ENCODE data around the gene PET100. TPM values are rescaled to one million over a fixed set of nuclear protein-coding genes. Genes with fewer than 3 reads are reported as not detected.

The PET100 gene
- total and polyA plus RNA-seq, 2 experiments from 2014 or later = 29.4 to 296 TPM

DNA sequence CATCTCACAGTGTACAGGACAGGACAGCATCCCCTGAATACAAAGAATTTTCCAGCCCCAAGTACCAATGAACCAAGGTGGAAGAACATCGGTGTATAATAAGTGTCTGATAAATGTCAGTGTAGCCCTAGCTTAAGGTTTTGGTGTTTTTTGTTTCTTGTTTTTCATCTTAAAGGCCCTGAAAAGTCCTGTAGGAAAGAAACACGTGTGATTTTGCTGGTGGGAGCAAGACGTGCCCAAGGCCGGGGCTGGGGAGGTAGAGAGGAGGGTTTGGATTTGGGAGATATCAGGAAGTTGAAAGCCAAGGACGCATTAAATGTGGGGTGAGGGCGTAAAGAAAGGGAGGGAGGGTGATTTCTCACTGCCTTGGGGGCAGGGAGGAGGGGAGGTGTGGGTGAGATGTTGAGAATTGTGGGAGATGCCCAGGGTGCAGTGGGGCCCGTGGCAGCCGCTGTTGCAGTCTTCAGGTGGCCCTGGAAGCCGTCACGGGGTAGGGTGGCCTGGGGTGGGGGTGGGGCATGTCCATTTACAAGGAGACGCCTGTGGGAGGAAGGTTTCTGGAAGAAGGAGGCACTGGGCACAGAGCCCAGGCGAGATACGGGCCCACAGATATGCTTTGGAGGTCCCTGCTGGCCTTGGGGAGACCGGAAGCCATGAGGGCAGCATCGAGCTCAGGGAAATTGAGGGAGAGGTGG, 27.2 kb upstream of the PET100 start:
- peaks cover 1% of the 10 kb centered on the region for H3K4me1 ChIP-seq (ENCODE audit: insufficient read depth)
- H4K20me1 ChIP-seq (ENCODE audit: insufficient read depth, poor library complexity, severe bottlenecking) = peaks cover 80% of the 10 kb centered on the region
- H3K27ac ChIP-seq = no peak overlapping the region
- no peak for DNase-seq (ENCODE audit: low spot score)
- H3K36me3 ChIP-seq (replicated peaks; ENCODE audit: insufficient read depth, low read depth) = no peaks in the 10 kb centered on the region
- TF ChIP-seq EZH2 (IDR thresholded peaks at IDR 0.05; ENCODE audit: borderline replicate concordance) (no peak), EZH2phosphoT487 (IDR thresholded peaks at IDR 0.05; ENCODE audit: low read depth, severe bottlenecking, unreplicated experiment) (no peak)
- TF ChIP-seq, protein P1, sequence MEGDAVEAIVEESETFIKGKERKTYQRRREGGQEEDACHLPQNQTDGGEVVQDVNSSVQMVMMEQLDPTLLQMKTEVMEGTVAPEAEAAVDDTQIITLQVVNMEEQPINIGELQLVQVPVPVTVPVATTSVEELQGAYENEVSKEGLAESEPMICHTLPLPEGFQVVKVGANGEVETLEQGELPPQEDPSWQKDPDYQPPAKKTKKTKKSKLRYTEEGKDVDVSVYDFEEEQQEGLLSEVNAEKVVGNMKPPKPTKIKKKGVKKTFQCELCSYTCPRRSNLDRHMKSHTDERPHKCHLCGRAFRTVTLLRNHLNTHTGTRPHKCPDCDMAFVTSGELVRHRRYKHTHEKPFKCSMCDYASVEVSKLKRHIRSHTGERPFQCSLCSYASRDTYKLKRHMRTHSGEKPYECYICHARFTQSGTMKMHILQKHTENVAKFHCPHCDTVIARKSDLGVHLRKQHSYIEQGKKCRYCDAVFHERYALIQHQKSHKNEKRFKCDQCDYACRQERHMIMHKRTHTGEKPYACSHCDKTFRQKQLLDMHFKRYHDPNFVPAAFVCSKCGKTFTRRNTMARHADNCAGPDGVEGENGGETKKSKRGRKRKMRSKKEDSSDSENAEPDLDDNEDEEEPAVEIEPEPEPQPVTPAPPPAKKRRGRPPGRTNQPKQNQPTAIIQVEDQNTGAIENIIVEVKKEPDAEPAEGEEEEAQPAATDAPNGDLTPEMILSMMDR (IDR thresholded peaks at IDR 0.05; ENCODE audit: poor library complexity) = no peak
- peaks cover 67% of the 10 kb centered on the region for H3K79me2 ChIP-seq
- no peak overlapping the region for H3K4me2 ChIP-seq
- H2AFZ ChIP-seq = no peak overlapping the region
- no peaks in the 10 kb centered on the region for H3K9me3 ChIP-seq (ENCODE audit: low read depth)
- H3K9me2 ChIP-seq (replicated peaks; ENCODE audit: insufficient read depth) = no peaks in the 10 kb centered on the region
- 57% methylated on average over 14 of the region's 15 CpGs for WGBS (ENCODE audit: low lambda C conversion rate, missing lambda C conversion rate)
- no peaks in the 10 kb centered on the region for H3K27me3 ChIP-seq
- no peak overlapping the region for H3K4me3 ChIP-seq

DNA sequence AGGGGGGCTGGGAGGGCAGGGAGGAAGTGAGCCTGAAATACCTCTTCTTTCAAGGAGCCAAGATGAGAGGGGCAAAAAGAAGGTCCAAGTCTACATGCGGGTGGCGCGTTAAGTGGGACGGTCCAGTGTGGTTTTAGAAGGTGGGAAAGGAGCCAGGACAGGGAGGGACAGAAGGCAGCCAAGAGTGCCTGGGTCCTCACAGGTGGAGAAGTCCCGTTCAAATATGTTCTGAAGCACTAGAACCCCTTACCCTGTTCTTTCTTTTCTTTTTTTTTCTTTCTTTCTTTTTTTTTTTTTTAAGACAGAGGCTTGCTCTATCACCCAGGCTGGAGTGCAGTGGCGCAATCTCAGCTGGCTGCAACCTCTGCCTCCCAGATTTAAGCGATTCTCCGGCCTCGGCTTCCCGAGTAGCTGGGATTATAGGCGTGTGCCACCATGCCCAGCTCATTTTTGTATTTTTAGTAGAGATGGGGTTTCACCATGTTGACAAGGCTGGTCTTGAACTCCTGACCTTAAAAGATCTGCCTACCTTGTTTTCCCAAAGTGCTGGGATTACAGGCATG, 26.6 kb upstream of the PET100 start:
- no peak for DNase-seq (ENCODE audit: low spot score)
- Histone ChIP-seq H3K79me2 (peaks cover 61% of the 10 kb centered on the region), H2AFZ (no peak overlapping the region), H3K4me1 (ENCODE audit: insufficient read depth) (no peaks in the 10 kb centered on the region), H4K20me1 (ENCODE audit: insufficient read depth, poor library complexity, severe bottlenecking) (peaks cover 76% of the 10 kb centered on the region), H3K36me3 (replicated peaks; ENCODE audit: insufficient read depth, low read depth) (no peaks in the 10 kb centered on the region), H3K4me2 (no peak overlapping the region), H3K27me3 (no peaks in the 10 kb centered on the region), H3K4me3 (no peak overlapping the region), H3K27ac (no peak overlapping the region), H3K9me3 (ENCODE audit: low read depth) (no peaks in the 10 kb centered on the region), H3K9me2 (replicated peaks; ENCODE audit: insufficient read depth) (no peaks in the 10 kb centered on the region)
- no peak for TF ChIP-seq EZH2 (IDR thresholded peaks at IDR 0.05; ENCODE audit: borderline replicate concordance)
- no peak for TF ChIP-seq EZH2phosphoT487 (IDR thresholded peaks at IDR 0.05; ENCODE audit: low read depth, severe bottlenecking, unreplicated experiment)
- TF ChIP-seq, protein P1 (IDR thresholded peaks at IDR 0.05; ENCODE audit: poor library complexity) = no peak
- WGBS (ENCODE audit: low lambda C conversion rate, missing lambda C conversion rate) = 88% methylated on average over 11 of the region's 11 CpGs

DNA sequence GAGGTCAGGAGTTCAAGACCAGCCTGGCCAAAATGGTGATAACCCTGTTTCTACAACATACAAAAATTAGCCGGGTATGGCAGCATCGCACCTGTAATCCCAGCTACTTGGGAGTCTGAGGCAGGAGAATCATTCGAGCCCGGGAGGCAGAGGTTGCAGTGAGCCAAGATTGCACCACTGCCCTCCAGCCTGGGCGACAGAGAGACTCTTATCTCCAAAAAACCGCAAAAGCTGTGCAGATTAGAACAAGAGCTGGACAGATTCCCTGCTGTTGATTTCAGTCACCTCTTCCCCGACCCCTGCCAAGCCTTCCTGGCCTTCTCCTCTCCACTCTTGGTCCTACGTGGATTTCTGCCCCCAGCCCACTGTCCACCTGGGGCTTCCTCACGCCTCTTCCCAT, 25.7 kb upstream of the PET100 start:
- Histone ChIP-seq H3K9me2 (replicated peaks; ENCODE audit: insufficient read depth) (no peaks in the 10 kb centered on the region), H3K4me2 (no peak overlapping the region), H3K9me3 (ENCODE audit: low read depth) (no peaks in the 10 kb centered on the region), H3K27ac (no peak overlapping the region), H3K36me3 (replicated peaks; ENCODE audit: insufficient read depth, low read depth) (no peaks in the 10 kb centered on the region), H4K20me1 (ENCODE audit: insufficient read depth, poor library complexity, severe bottlenecking) (peaks cover 68% of the 10 kb centered on the region), H3K4me3 (no peak overlapping the region), H3K79me2 (peaks cover 52% of the 10 kb centered on the region), H3K4me1 (ENCODE audit: insufficient read depth) (no peaks in the 10 kb centered on the region), H3K27me3 (no peaks in the 10 kb centered on the region), H2AFZ (no peak overlapping the region)
- no peak for DNase-seq (ENCODE audit: low spot score)
- TF ChIP-seq EZH2 (IDR thresholded peaks at IDR 0.05; ENCODE audit: borderline replicate concordance) (no peak), EZH2phosphoT487 (IDR thresholded peaks at IDR 0.05; ENCODE audit: low read depth, severe bottlenecking, unreplicated experiment) (no peak)
- TF ChIP-seq, protein P1 (IDR thresholded peaks at IDR 0.05; ENCODE audit: poor library complexity) = no peak
- 78% methylated on average over 9 of the region's 9 CpGs for WGBS (ENCODE audit: low lambda C conversion rate, missing lambda C conversion rate)
